NCI-H2107 treated with DMSO at 0.1 percent for 48 hours (cell line): ENCODE results near the gene TNFRSF8.

Experiments
- DNase-seq: peaks from one replicate; lab custom pipeline; 2025; ENCODE audit not compliant: unreplicated experiment; lab: John Stamatoyannopoulos, UW

Gene TNFRSF8

GRCh38 chr1:12172042-12172851, 109.1 kb downstream of the TNFRSF8 start:
- no peak for DNase-seq

GRCh38 chr1:12173041-12173509, 110.0 kb downstream of the TNFRSF8 start:
- DNase-seq = no peak

GRCh38 chr1:12173631-12174121, 110.6 kb downstream of the TNFRSF8 start:
- DNase-seq = no peak

- no peak for DNase-seq
Measured at GRCh38 chr1:12174924-12175810, 112.1 kb downstream of the TNFRSF8 start.

GRCh38 chr1:12176298-12177118, 113.4 kb downstream of the TNFRSF8 start:
- no peak for DNase-seq

- no peak for DNase-seq
Measured at GRCh38 chr1:12177156-12177998, 114.3 kb downstream of the TNFRSF8 start.

GRCh38 chr1:12177999-12178441, 114.9 kb downstream of the TNFRSF8 start:
- peak; percentile 80 for DNase-seq

- peak; percentile 45 for DNase-seq
Measured at GRCh38 chr1:12178511-12178910, 115.4 kb downstream of the TNFRSF8 start.

- DNase-seq = no peak
Measured at GRCh38 chr1:12179111-12179519, 116.0 kb downstream of the TNFRSF8 start.

GRCh38 chr1:12179676-12180075, 116.6 kb downstream of the TNFRSF8 start:
- DNase-seq = no peak

- no peak for DNase-seq
Measured at GRCh38 chr1:12180315-12180714, 117.2 kb downstream of the TNFRSF8 start.

GRCh38 chr1:12180903-12181302, 117.8 kb downstream of the TNFRSF8 start:
- no peak for DNase-seq

GRCh38 chr1:12181568-12181967, 118.5 kb downstream of the TNFRSF8 start:
- DNase-seq = no peak

GRCh38 chr1:12182410-12182984, 119.4 kb downstream of the TNFRSF8 start:
- no peak for DNase-seq

- no peak for DNase-seq
Measured at GRCh38 chr1:12183095-12183794, 120.1 kb downstream of the TNFRSF8 start.

- DNase-seq = no peak
Measured at GRCh38 chr1:12184008-12184681, 121.0 kb downstream of the TNFRSF8 start.

GRCh38 chr1:12185036-12185917, 122.2 kb downstream of the TNFRSF8 start:
- DNase-seq = no peak
